ENCODE data around the gene UBQLN3. TPM values are rescaled to one million over a fixed set of nuclear protein-coding genes. Genes with fewer than 3 reads are reported as not detected.

UBQLN3 gene
- total RNA-seq, 2 donors from 2014 or later = 0.34 TPM; not detected in 1

GRCh38 chr11:5522308-5522707 is 12.6 kb upstream of the UBQLN3 start:
- H3K36me3 Mint-ChIP-seq (ENCODE audit: low read depth) = no peaks in the 10 kb centered on the region
- H3K4me1 Mint-ChIP-seq = no peaks in the 10 kb centered on the region
- no peak overlapping the region for H3K4me3 Mint-ChIP-seq
- no peak overlapping the region for H3K27ac Mint-ChIP-seq
- H3K9me3 Mint-ChIP-seq = no peaks in the 10 kb centered on the region
- ATAC-seq (replicated peaks) = no peak
- no peaks in the 10 kb centered on the region for H3K27me3 Mint-ChIP-seq

GRCh38 chr11:5521540-5521939 is 11.8 kb upstream of the UBQLN3 start:
- Mint-ChIP-seq H3K4me1 (no peaks in the 10 kb centered on the region), H3K27ac (no peak overlapping the region), H3K27me3 (no peaks in the 10 kb centered on the region), H3K36me3 (ENCODE audit: low read depth) (no peaks in the 10 kb centered on the region), H3K4me3 (no peak overlapping the region), H3K9me3 (no peaks in the 10 kb centered on the region)
- no peak for ATAC-seq (replicated peaks)

DNA sequence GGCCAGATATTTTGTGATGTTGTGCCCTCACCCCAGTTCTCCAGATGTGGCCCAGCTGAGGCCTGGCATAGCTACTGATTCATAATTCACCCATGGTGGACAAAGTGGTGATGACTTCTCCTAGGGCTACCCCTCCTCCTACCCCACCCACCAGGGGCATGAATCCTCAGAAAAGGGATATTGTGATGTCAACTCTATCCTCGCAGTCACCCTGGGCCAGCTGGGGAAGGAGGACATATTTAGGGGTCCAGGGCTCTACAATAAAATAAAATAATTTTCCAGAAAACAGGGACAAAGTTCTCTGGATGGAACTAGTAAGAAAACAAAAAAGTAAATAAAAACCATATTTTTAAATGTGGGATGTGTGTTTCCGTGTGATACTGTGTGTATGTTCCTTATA is 6.8 kb upstream of the UBQLN3 start, which contains the start of gene UBQLNL:
TSS of gene UBQLNL (minus strand) at position 101 of the 400 bp plus-strand sequence. CDS start 258 bp downstream, outside the sequence.
- no peaks in the 10 kb centered on the region for H3K27me3 Mint-ChIP-seq
- no peaks in the 10 kb centered on the region for H3K9me3 Mint-ChIP-seq
- no peak within 1 kb of the TSS for H3K27ac Mint-ChIP-seq
- no peak for ATAC-seq (replicated peaks)
- H3K4me3 Mint-ChIP-seq = no peak within 1 kb of the TSS
- H3K4me1 Mint-ChIP-seq = no peaks in the 10 kb centered on the region
- no peaks in the 10 kb centered on the region for H3K36me3 Mint-ChIP-seq (ENCODE audit: low read depth)

GRCh38 chr11:5514841-5515240 is 5.1 kb upstream of the UBQLN3 start:
- ATAC-seq (replicated peaks) = no peak
- Mint-ChIP-seq H3K4me1 (no peaks in the 10 kb centered on the region), H3K9me3 (no peaks in the 10 kb centered on the region), H3K36me3 (ENCODE audit: low read depth) (no peaks in the 10 kb centered on the region), H3K27ac (no peak overlapping the region), H3K27me3 (peaks cover 4% of the 10 kb centered on the region), H3K4me3 (no peak overlapping the region)

DNA sequence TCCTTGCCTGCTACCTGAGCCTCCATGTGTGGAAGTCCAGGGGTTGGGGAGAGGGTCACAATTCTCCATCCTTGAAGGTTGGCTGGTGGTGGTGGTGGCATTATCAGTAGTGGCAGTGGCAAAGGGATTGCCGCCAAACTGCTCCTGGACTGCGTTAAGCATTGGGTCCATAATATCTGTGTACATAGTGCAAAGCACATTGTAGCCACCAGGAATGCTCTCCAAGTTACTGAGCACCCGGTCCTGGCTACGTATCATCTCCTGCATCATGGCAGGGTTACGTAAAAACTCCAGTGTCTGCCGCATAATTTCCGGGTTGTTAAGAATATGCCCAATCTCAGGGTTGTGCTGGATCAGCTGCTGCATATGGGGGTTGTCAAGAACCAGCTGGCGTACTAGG is 1.2 kb downstream of the UBQLN3 start:
- ATAC-seq (replicated peaks) = no peak
- Mint-ChIP-seq H3K27me3 (peaks cover 14% of the 10 kb centered on the region), H3K4me1 (no peaks in the 10 kb centered on the region), H3K9me3 (no peaks in the 10 kb centered on the region), H3K36me3 (ENCODE audit: low read depth) (no peaks in the 10 kb centered on the region), H3K4me3 (no peak overlapping the region), H3K27ac (no peak overlapping the region)

DNA sequence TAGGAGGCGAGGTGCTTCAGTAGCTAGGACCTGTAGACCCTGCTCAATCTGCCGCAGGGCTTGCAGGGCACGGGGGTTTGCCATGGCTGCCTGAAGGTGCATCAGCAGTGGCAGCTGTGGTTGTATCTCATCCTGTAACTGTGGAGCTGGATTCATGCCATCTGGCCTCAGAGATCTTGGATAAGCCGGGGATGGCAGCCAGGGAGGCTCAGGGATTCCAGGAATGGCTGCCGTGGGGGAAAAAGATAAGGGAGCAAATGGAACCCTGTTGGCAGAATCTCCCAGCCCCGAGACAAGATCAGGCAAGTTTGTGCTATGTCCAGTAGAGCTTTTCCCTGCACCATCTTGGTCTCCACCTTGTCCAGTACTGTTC is 1.8 kb downstream of the UBQLN3 start:
- Mint-ChIP-seq H3K27me3 (peaks cover 14% of the 10 kb centered on the region), H3K9me3 (no peaks in the 10 kb centered on the region), H3K27ac (no peak overlapping the region), H3K4me1 (no peaks in the 10 kb centered on the region), H3K4me3 (no peak overlapping the region), H3K36me3 (ENCODE audit: low read depth) (no peaks in the 10 kb centered on the region)
- no peak for ATAC-seq (replicated peaks)

GRCh38 chr11:5507177-5507932 is 2.4 kb downstream of the UBQLN3 start:
- Mint-ChIP-seq H3K36me3 (ENCODE audit: low read depth) (no peaks in the 10 kb centered on the region), H3K4me3 (no peak overlapping the region), H3K9me3 (no peaks in the 10 kb centered on the region), H3K27ac (no peak overlapping the region), H3K4me1 (no peaks in the 10 kb centered on the region), H3K27me3 (peaks cover 16% of the 10 kb centered on the region)
- no peak for ATAC-seq (replicated peaks)

- ATAC-seq (replicated peaks) = no peak
- H3K4me3 Mint-ChIP-seq = no peak overlapping the region
- no peak overlapping the region for H3K27ac Mint-ChIP-seq
- peaks cover 21% of the 10 kb centered on the region for H3K27me3 Mint-ChIP-seq
- no peaks in the 10 kb centered on the region for H3K9me3 Mint-ChIP-seq
- no peaks in the 10 kb centered on the region for H3K4me1 Mint-ChIP-seq
- no peaks in the 10 kb centered on the region for H3K36me3 Mint-ChIP-seq (ENCODE audit: low read depth)
Measured at GRCh38 chr11:5505363-5506048, 4.3 kb downstream of the UBQLN3 start.

GRCh38 chr11:5504403-5504921 is 5.3 kb downstream of the UBQLN3 start:
- Mint-ChIP-seq H3K27ac (no peak overlapping the region), H3K9me3 (no peaks in the 10 kb centered on the region), H3K27me3 (peaks cover 19% of the 10 kb centered on the region), H3K36me3 (ENCODE audit: low read depth) (no peaks in the 10 kb centered on the region), H3K4me1 (no peaks in the 10 kb centered on the region), H3K4me3 (no peak overlapping the region)
- ATAC-seq (replicated peaks) = no peak

DNA sequence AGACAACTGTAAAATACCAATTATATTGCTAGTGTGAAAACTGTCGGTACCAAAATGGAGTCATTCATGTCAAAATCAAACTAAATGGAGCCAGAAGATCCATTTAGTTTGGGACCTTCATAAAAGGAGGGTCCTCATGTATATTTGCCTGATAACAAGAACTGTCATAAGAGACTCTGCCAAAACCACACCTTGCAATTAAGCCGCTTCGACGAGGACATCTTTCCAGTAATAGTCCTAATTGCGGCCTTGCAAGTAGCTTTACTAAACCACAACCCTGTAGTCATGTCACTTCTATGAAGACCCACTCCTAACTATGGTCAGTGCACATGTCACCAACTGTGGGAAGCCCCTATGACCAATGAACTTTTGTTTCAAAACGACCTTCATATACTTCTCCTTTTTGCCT is 9.4 kb downstream of the UBQLN3 start:
- Mint-ChIP-seq H3K4me3 (no peak overlapping the region), H3K4me1 (no peaks in the 10 kb centered on the region), H3K27ac (no peak overlapping the region), H3K27me3 (peaks cover 11% of the 10 kb centered on the region), H3K9me3 (no peaks in the 10 kb centered on the region), H3K36me3 (ENCODE audit: low read depth) (no peaks in the 10 kb centered on the region)
- no peak for ATAC-seq (replicated peaks)

DNA sequence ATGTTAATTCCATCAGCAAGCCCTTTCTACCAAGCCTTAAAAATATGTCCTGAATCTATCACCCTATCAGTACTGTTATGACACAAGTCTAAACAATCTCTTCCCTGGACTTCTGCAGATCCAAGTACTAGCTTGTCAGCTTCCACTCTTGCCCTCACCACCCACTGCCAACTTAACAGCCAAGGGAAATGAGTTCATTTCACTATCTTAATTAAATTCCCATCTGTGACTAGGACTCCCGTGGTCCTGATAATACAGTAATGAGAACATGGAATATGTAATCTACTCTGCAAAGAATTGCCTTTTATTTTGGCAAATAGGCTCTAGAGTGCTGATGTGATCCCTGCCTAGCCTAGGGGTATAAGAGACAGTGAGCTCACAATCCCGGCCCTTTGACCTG is 10.1 kb downstream of the UBQLN3 start:
- H3K27me3 Mint-ChIP-seq = peaks cover 11% of the 10 kb centered on the region
- ATAC-seq (replicated peaks) = no peak
- H3K4me3 Mint-ChIP-seq = no peak overlapping the region
- H3K9me3 Mint-ChIP-seq = no peaks in the 10 kb centered on the region
- no peaks in the 10 kb centered on the region for H3K4me1 Mint-ChIP-seq
- H3K27ac Mint-ChIP-seq = no peak overlapping the region
- H3K36me3 Mint-ChIP-seq (ENCODE audit: low read depth) = no peaks in the 10 kb centered on the region

- Mint-ChIP-seq H3K27me3 (peaks cover 4% of the 10 kb centered on the region), H3K9me3 (no peaks in the 10 kb centered on the region), H3K36me3 (ENCODE audit: low read depth) (no peaks in the 10 kb centered on the region), H3K4me1 (no peaks in the 10 kb centered on the region), H3K27ac (no peak overlapping the region), H3K4me3 (no peak overlapping the region)
- no peak for ATAC-seq (replicated peaks)
Measured at GRCh38 chr11:5489576-5490357, 20.0 kb downstream of the UBQLN3 start.

DNA sequence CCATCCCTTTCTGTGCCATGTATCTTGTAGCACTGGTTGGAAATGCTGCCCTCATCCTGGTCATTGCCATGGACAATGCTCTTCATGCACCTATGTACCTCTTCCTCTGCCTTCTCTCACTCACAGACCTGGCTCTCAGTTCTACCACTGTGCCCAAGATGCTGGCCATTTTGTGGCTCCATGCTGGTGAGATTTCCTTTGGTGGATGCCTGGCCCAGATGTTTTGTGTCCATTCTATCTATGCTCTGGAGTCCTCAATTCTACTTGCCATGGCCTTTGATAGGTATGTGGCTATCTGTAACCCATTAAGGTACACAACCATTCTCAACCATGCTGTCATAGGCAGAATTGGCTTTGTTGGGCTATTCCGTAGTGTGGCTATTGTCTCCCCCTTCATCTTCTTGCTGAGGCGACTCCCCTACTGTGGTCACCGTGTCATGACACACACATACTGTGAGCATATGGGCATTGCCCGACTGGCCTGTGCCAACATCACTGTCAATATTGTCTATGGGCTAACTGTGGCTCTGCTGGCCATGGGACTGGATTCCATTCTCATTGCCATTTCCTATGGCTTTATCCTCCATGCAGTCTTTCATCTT is 20.9 kb downstream of the UBQLN3 start:
- Mint-ChIP-seq H3K4me3 (no peak overlapping the region), H3K4me1 (no peaks in the 10 kb centered on the region), H3K27me3 (peaks cover 4% of the 10 kb centered on the region), H3K27ac (no peak overlapping the region), H3K36me3 (ENCODE audit: low read depth) (no peaks in the 10 kb centered on the region), H3K9me3 (no peaks in the 10 kb centered on the region)
- ATAC-seq (replicated peaks) = no peak

GRCh38 chr11:5488385-5488784 is 21.4 kb downstream of the UBQLN3 start, which contains the start of gene OR52D1:
Gene OR52D1 (plus strand): TSS chr11:5488685. CDS start chr11:5488707, 22 bp downstream.
- no peak for ATAC-seq (replicated peaks)
- H3K27me3 Mint-ChIP-seq = peaks cover 4% of the 10 kb centered on the region
- H3K9me3 Mint-ChIP-seq = no peaks in the 10 kb centered on the region
- H3K27ac Mint-ChIP-seq = no peak within 1 kb of the TSS
- no peak within 1 kb of the TSS for H3K4me3 Mint-ChIP-seq
- H3K36me3 Mint-ChIP-seq (ENCODE audit: low read depth) = no peaks in the 10 kb centered on the region
- H3K4me1 Mint-ChIP-seq = no peaks in the 10 kb centered on the region
